Measurements from ENCODE around the gene SLC16A9. TPM values are rescaled to one million over a fixed set of nuclear protein-coding genes. Genes with fewer than 3 reads are reported as not detected.

The SLC16A9 gene
- total and polyA plus RNA-seq, 2 donors (not counting 3 experiments of a cell fraction or from before 2014, with no cell fraction given) = 0.35 TPM; not detected in 1

DNA sequence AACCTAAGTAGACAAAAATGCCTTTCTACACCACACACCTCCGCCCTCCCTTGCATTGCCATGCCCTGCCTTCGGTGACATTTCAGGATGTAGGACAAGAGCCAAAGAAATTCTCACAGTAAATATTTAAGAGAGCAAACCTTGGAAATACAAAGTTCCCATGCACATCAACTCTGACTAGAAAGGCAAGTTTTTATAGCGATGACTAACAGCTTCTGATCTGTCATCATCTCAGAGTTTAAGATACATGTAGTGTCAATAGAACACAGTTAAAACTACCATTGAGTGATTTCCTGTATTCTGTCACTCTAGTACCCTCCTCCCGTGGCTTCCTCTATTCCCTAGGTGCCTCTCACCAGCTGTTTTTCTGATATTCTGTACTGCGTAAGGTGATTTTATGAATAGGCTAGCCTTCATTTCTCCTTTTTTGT, 20.7 kb downstream of the SLC16A9 start:
- Histone ChIP-seq H4K20me1 (replicated peaks; ENCODE audit: control insufficient read depth, extremely low read depth, insufficient read depth, low read length) (no peaks in the 10 kb centered on the region), H3K79me2 (ENCODE audit: control insufficient read depth, insufficient read depth, low read length) (no peaks in the 10 kb centered on the region), H3K4me3 (replicated peaks in 1 of 3; ENCODE audit: insufficient read depth in 1 of 3, low read depth in 1 of 3, low read length in 3 of 3) (no peak overlapping the region), H3K4me2 (ENCODE audit: insufficient read depth, low read length) (no peak overlapping the region), H3K9me3 (replicated peaks; ENCODE audit: control insufficient read depth, insufficient read depth, low read length) (no peaks in the 10 kb centered on the region), H3K4me1 (ENCODE audit: control insufficient read depth, extremely low read depth, insufficient read depth, low read length) (no peaks in the 10 kb centered on the region), H2AFZ (ENCODE audit: low read depth, low read length) (no peak overlapping the region), H3K27ac (ENCODE audit: insufficient read depth, low read depth, low read length) (no peak overlapping the region), H3K27me3 (ENCODE audit: control insufficient read depth in 2 of 2, insufficient read depth in 2 of 2, low read length in 2 of 2) (no peaks in the 10 kb centered on the region), H3K9me1 (replicated peaks; ENCODE audit: control insufficient read depth, extremely low read depth, insufficient read depth, low read length) (no peaks in the 10 kb centered on the region), H3K36me3 (ENCODE audit: control insufficient read depth in 2 of 2, extremely low read depth in 1 of 2, insufficient read depth in 2 of 2, low read length in 2 of 2) (no peaks in the 10 kb centered on the region), H3K9ac (replicated peaks; ENCODE audit: extremely low read depth, insufficient read depth, low read length) (no peak overlapping the region)
- DNase-seq (ENCODE audit: low read depth, low spot score) (no peak), FAIRE-seq (no peak)
- TF ChIP-seq POLR2AphosphoS5 (IDR thresholded peaks at IDR 0.05; ENCODE audit: insufficient read depth, low read depth, low read length) (no peak), JUN (IDR thresholded peaks at IDR 0.05; ENCODE audit: borderline replicate concordance, insufficient read depth, insufficient read length, low read depth) (no peak), MYC (IDR thresholded peaks at IDR 0.05; ENCODE audit: low read depth, low read length) (no peak), FOS (IDR thresholded peaks at IDR 0.05; ENCODE audit: borderline replicate concordance, insufficient read depth, low read length) (no peak), EZH2 (IDR thresholded peaks at IDR 0.05; ENCODE audit: borderline replicate concordance, low read depth, low read length, severe bottlenecking) (no peak), POLR2A (IDR thresholded peaks at IDR 0.05; ENCODE audit: low read depth, low read length) (no peak), GATA2 (IDR thresholded peaks at IDR 0.05; ENCODE audit: insufficient read depth, insufficient read length, low read depth, low read length) (no peak)
- TF ChIP-seq, protein P1, sequence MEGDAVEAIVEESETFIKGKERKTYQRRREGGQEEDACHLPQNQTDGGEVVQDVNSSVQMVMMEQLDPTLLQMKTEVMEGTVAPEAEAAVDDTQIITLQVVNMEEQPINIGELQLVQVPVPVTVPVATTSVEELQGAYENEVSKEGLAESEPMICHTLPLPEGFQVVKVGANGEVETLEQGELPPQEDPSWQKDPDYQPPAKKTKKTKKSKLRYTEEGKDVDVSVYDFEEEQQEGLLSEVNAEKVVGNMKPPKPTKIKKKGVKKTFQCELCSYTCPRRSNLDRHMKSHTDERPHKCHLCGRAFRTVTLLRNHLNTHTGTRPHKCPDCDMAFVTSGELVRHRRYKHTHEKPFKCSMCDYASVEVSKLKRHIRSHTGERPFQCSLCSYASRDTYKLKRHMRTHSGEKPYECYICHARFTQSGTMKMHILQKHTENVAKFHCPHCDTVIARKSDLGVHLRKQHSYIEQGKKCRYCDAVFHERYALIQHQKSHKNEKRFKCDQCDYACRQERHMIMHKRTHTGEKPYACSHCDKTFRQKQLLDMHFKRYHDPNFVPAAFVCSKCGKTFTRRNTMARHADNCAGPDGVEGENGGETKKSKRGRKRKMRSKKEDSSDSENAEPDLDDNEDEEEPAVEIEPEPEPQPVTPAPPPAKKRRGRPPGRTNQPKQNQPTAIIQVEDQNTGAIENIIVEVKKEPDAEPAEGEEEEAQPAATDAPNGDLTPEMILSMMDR (IDR thresholded peaks at IDR 0.05; ENCODE audit: extremely low read depth in 1 of 2, insufficient read depth in 1 of 2, low read depth in 1 of 2, low read length in 2 of 2) = no peak
- TF ChIP-seq, protein P2, sequence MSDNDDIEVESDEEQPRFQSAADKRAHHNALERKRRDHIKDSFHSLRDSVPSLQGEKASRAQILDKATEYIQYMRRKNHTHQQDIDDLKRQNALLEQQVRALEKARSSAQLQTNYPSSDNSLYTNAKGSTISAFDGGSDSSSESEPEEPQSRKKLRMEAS (IDR thresholded peaks at IDR 0.05; ENCODE audit: insufficient read depth, insufficient read length) = no peak
- intact Hi-C loops (cut with micrococcal nuclease) (no loop called here), dilution Hi-C loops (cut with MboI; ENCODE audit: extremely low pct_ligation_motif_present, low sequenced_read_pairs) (no loop called here)
- ChIA-PET POLR2A (no interaction called here), CTCF (no interaction called here)
- no TSS peak for BruUV-seq (replicated peaks)

All from endothelial cell of umbilical vein (primary cell).